NCI-H748 treated with DMSO at 0.1 percent for 48 hours (cell line): ENCODE data around the gene CDK1.
"Not testable (repeated sequence)": the region's sequence is repeated elsewhere in the genome, so short reads cannot be mapped to it uniquely, and the experiment has no call there.

ENCODE experiments used
- DNase-seq: peaks from one replicate; lab custom pipeline; 2025; lab: John Stamatoyannopoulos, UW

The CDK1 gene

GRCh38 chr10:60816628-60817397, 38.5 kb downstream of the CDK1 start:
- peak; percentile 31 for DNase-seq

DNA sequence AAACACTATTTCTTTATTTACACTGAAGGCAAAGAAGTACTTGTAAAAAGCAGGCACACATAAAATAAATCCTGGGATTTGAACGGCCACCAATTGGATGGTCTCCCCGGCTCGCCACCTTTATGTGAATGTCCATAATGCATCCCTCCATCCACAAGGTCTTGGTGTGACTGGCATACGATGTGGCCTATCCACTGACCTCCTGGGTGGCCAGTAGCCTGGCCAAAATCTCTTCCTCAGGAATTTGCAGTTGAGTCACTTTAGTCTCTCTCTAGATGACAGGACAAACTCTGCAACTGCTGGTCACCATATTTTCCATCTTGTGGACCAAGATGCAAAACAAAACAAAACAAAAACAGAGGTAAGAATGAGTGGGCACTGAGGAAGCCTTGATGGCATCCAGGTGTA, 39.1 kb downstream of the CDK1 start:
- no peak for DNase-seq

DNA sequence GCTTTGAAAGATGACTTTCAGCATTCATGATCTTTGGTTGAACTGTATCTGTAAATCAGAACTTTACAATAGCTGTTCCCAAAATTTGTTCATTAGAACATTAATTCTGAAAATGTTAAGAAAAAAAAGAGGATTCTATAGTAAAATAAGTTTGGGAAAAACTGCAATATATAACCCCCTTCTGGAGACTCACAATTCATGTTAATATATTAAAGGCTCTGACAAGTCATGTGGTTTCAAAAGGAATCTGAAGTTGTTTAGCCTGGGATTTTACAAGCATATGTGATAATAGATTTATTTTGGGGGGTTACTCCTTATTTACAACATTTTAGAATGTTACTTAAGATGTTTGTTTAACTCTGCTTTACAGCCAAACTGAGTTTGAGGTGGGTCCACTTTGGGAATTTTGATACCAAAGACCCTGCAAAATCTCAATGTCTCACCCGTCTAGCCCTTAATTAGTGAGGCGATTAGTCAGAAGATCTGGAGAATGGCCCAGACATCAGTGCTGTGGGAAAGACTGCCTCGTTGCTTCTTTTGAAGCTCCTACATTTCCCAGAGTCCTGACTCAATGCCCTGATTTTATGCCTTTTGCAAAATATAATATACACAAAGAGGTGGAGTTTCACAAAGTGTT, 40.0 kb downstream of the CDK1 start:
- DNase-seq: no peak

GRCh38 chr10:60819271-60819670, 41.0 kb downstream of the CDK1 start:
- DNase-seq: no peak

DNA sequence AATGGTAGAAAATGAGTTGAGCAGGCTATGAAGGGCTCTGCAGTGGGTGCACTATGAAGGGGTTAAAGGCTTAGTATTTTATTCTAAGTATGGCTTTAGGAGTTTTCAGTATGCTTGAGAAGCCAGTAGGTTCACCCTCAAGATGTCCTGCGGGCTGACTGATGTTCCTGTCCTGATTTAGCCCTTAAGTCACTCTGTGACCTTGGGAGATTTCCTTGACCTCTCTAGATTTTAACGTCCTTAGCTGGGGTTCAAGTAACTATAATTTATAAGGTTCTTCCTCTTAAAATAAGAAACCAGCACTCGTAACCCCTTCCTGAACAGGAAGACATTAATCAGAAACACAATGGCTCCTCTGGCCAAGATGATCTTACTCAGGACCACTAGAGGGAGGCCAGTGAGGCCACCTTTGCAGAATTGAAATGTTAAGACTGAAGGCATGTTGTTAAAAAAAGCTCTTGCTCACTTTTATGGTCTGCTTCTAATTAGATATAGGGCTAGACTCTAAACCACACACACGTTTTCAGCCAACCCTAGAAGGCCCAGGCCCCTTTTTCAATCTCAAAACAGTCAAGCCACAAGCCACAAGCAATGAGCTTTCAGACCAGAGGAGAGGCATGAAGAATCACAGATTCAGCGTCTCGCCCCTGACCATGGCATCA, 41.9 kb downstream of the CDK1 start:
- DNase-seq: no peak

DNA sequence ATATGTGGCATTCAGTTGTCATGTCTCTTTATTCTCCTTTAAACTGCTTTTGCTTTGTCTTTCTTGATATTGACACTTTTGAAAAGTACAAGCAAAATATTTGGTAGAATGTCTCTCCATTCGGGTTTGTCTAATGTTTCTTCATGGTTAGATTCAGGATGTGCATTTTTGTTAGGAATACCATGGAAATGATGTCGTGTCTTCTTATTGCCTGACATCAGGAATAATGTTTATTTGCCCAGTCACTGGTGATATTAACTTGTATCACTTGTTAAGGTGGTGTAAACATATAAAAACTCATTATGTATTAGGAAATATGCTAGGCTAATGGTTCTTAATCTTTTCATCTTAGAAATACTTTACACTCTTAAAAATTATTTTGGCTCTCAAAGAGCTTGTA, 43.4 kb downstream of the CDK1 start:
- no peak for DNase-seq

- no peak for DNase-seq
Observed at GRCh38 chr10:60822809-60823208, 44.5 kb downstream of the CDK1 start.

DNA sequence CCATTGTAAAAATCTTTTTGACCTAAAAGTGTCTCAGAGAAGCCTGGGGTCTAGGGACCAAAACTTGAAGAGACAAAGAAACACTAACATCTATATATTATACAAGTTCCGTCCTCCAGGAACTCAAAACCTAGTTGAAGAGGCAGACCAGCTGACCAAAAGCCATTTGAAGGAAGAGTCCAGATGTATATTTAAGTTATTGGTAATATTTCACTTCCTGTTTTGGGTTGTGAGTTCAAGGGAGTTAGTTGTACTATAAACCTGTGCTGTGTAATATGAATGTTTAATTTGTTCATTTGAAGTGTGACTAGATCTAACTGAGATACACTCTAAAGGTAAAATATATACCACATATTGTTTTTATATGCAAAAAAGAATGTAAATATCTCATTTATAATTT, 45.0 kb downstream of the CDK1 start:
- DNase-seq: no peak

- DNase-seq: no peak
Observed at GRCh38 chr10:60825520-60825919, 47.2 kb downstream of the CDK1 start.

DNA sequence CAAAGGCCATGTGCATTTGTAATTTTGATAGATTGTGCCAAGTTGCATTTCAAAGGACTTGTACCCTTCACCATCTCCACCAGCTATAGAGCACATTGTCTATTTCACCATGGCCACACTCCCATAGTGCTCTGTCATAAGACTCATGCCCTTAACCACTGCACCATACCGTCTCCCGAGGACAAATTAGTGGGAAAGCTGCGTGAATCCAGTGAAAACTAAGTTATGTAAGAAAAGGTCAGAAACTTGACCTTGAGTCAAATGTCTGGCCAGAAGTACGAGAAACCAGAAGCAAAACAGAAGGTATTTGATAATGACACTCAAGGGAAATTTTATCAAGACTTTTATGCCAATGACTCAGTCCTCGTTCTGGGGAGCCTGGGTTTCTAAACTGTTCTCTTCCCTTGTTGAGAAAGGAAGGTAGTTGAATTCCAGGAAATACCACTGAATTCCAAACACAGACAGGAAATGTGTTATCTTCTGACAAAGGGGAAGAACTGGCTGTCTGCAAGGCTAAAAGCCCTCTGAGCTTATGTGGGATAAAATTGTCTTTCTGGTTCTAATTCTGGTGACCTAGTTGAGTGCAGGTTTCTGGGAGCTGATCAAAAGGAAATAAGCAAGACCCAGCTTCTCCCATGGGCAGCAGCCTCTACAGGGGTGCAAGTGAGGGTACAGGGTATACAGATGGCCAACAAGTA, 49.7 kb downstream of the CDK1 start:
- no peak for DNase-seq

- no peak for DNase-seq
Observed at GRCh38 chr10:60828489-60828852, 50.2 kb downstream of the CDK1 start.

GRCh38 chr10:60832136-60832535, 53.9 kb downstream of the CDK1 start:
- not testable (repeated sequence) for DNase-seq

DNA sequence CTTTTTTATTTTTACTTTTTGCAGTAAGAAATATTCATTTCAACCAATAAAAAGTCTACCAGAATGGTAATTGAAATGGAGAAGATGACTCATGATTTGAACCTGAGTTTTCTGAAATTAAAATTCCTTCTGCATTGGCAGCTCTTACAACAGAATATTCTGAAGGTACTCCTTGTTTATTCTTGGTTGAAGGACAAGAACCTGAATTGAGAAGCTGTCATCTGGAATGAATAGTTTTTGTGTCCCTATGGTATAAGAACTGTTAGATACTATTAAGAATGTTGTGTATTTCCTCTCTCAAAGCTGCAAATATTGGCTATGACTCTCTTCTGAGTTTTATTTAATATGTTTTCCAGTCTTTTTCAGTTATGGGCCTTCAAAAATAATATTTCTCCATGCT, 56.1 kb downstream of the CDK1 start:
- DNase-seq: no peak

DNA sequence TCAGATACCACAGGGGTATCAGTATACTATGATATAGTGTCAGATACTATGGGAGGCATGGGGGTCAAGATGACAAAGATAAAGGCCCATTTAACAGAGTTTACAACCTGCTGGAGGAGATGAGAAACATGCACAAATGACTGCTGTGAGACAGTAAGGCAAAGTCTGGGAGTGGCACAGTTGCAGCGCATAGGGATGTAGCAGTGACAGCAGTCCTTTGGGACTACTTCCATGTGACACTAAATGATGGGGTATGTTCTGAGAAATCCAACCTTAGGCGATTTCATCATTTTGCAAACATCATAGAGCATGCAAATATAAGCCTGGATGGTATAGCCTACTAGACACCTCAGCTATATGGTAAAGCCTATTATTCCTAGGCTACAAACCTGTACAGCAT, 56.8 kb downstream of the CDK1 start:
- no peak for DNase-seq

- not testable (repeated sequence) for DNase-seq
Observed at GRCh38 chr10:60841227-60841626, 62.9 kb downstream of the CDK1 start.

GRCh38 chr10:60842694-60843093, 64.4 kb downstream of the CDK1 start:
- no peak for DNase-seq
